GM15510 (cell line): Measurements from ENCODE around the gene DKK1.

Source experiments
- POLR2A ChIP-seq: IDR thresholded peaks from 3 replicates; pipeline ENCODE4 v1.6.1; 2011; ENCODE audit warnings: borderline replicate concordance; ENCODE audit not compliant: insufficient read length; ENCODE audit errors: extremely low read depth

DKK1 gene

GRCh38 chr10:52337225-52337624 is 23.1 kb downstream of the DKK1 start:
- TF ChIP-seq POLR2A: no peak

- no peak for TF ChIP-seq POLR2A
These were observed 29.4 kb downstream of the DKK1 start for GRCh38 chr10:52343439-52343838.

GRCh38 chr10:52346394-52347326 is 32.6 kb downstream of the DKK1 start:
- no peak for TF ChIP-seq POLR2A

GRCh38 chr10:52347327-52347667 is 33.2 kb downstream of the DKK1 start:
- no peak for TF ChIP-seq POLR2A

GRCh38 chr10:52348037-52348564 is 34.0 kb downstream of the DKK1 start:
- TF ChIP-seq POLR2A: no peak

GRCh38 chr10:52351914-52352330 is 37.8 kb downstream of the DKK1 start:
- TF ChIP-seq POLR2A: no peak

GRCh38 chr10:52353205-52353604 is 39.1 kb downstream of the DKK1 start:
- no peak for TF ChIP-seq POLR2A

- no peak for TF ChIP-seq POLR2A
These were observed 39.9 kb downstream of the DKK1 start for GRCh38 chr10:52353960-52354394.

- no peak for TF ChIP-seq POLR2A
These were observed 43.9 kb downstream of the DKK1 start for GRCh38 chr10:52357971-52358370.

GRCh38 chr10:52359441-52359840 is 45.4 kb downstream of the DKK1 start:
- TF ChIP-seq POLR2A: no peak
